ENCODE results near the gene PAFAH2.

Gene PAFAH2

DNA sequence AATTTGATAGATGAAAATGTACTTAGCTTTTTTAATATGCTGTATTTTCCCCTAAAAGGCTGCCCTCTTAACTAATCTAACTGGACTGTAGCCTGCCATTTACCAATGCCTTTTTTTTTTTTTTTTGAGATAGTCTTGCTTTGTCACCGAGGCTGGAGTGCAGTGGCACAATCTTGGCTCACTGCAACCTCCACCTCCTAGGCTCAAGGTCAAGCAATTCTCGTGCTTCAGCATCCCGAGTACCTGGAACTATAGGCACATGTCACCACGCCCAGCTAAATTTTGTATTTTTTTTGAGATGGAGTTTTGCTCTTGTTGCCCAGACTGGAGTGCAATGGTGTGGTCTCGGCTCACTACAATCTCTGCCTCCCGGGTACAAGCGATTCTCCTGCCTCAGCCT is 18.7 kb downstream of the PAFAH2 start:
- DNase-seq (ENCODE audit: low read depth): no peak
- H3K4me3 ChIP-seq (ENCODE audit: low read length): no peak overlapping the region
- TF ChIP-seq, protein P1, sequence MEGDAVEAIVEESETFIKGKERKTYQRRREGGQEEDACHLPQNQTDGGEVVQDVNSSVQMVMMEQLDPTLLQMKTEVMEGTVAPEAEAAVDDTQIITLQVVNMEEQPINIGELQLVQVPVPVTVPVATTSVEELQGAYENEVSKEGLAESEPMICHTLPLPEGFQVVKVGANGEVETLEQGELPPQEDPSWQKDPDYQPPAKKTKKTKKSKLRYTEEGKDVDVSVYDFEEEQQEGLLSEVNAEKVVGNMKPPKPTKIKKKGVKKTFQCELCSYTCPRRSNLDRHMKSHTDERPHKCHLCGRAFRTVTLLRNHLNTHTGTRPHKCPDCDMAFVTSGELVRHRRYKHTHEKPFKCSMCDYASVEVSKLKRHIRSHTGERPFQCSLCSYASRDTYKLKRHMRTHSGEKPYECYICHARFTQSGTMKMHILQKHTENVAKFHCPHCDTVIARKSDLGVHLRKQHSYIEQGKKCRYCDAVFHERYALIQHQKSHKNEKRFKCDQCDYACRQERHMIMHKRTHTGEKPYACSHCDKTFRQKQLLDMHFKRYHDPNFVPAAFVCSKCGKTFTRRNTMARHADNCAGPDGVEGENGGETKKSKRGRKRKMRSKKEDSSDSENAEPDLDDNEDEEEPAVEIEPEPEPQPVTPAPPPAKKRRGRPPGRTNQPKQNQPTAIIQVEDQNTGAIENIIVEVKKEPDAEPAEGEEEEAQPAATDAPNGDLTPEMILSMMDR (conservative IDR thresholded peaks at IDR 0.05; ENCODE audit: low read length): no peak

DNA sequence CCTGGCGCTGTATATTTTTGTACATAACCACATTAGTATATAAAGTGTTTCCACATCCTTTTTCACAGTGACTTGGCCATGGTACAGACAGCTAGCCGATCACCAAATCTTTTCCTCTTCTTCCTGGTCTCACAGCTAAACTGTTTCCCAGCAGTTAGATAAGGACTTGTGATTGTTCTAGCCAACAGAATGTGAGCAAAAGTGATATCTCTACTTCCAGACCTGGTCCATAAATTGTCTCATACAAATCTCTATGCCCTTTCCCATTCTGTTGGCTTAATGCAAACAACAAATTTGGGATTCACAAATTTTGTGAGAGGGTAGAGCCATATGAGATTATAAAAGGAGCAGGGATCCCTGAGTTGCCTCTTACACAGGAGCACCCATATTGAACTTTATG is 19.5 kb downstream of the PAFAH2 start:
- TF ChIP-seq, protein P1 (conservative IDR thresholded peaks at IDR 0.05; ENCODE audit: low read length): no peak

DNA sequence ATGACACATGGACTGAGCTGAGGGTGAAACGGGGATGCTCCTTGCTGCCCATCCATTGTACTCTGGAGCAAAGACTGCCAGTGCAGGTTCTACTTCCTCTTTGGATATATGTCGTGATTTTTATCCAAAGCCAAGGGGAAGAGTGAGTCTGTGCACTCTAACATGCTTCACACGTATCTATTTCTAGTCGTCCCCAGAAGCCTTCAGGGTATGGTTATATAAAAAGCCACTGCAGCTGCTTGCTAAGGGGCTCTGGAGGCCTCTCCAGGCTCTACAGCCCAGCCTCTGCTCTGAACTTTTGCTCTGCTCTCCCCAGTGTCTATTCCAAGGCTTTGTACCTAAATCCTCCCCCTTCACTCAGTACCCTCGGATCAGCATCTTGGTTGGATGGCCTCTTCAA is 20.1 kb downstream of the PAFAH2 start:
- H3K4me3 ChIP-seq (ENCODE audit: low read length): no peak overlapping the region
- TF ChIP-seq, protein P1 (conservative IDR thresholded peaks at IDR 0.05; ENCODE audit: low read length): no peak
- no peak for DNase-seq (ENCODE audit: low read depth)

More for the DNA sequence above, 19.5 kb downstream of the PAFAH2 start:
- H3K4me3 ChIP-seq (ENCODE audit: low read length): no peak overlapping the region
- DNase-seq (ENCODE audit: low read depth): no peak

- TF ChIP-seq, protein P1 (conservative IDR thresholded peaks at IDR 0.05; ENCODE audit: low read length): no peak
- no peak overlapping the region for H3K4me3 ChIP-seq (ENCODE audit: low read length)
- DNase-seq (ENCODE audit: low read depth): peak; percentile 47
These were observed 24.1 kb downstream of the PAFAH2 start for GRCh38 chr1:25973610-25974321.

DNA sequence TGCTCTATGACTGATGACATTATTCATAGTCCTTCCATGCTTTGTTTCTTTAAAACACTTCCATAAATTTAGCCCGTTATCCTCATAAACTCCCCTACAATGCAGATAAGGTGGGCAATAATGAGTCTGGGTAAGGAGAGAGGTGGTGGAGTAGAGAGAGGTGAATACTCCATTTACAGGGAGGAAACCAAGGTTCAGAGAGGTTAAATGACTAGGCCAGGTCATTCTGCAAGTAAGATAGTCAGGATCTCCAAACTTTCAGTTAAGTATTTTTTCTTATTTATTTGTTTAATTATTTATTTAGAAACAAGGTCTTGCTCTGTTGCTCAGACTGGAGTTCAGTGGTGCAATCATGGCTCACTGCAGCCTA is 26.1 kb downstream of the PAFAH2 start:
- TF ChIP-seq, protein P1 (conservative IDR thresholded peaks at IDR 0.05; ENCODE audit: low read length): no peak
- no peak overlapping the region for H3K4me3 ChIP-seq (ENCODE audit: low read length)
- DNase-seq (ENCODE audit: low read depth): no peak

DNA sequence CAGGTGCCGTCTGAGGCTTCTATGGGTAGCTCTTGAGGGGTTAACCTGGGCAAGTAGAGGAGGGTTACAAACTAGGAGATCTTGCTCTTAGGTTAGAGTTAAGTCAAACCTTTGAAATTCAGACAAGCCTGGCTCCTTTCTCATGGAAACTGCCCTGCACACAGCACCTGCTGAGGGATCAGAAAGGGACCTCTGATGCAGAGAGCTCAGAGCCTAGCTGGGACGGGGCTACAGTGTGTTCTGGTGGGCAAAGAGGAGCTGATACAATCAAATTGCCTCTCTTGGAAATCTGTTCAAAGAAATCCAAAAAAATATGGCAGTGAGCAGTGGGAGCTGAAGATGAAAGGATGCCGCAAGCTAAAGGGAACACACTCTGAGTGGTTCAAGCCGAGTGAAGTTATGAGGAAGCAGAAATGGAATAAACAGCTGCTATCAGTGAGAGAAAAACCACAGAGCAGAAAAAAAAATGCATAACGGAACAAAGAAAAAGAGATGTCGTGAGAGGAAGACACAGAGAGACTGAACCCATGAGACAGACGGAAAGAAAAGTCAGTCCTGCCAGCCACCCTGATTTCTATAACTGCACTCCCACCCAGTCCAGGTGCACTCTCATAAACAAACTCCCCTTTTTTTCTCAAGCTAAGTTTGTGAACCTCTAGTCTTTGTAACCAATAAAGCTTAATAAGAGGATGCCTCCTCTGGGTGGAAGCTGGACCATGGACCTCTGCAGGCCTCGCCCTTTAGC is 26.6 kb downstream of the PAFAH2 start:
- TF ChIP-seq, protein P1 (conservative IDR thresholded peaks at IDR 0.05; ENCODE audit: low read length): no peak
- H3K4me3 ChIP-seq (ENCODE audit: low read length): no peak overlapping the region
- DNase-seq (ENCODE audit: low read depth): no peak

DNA sequence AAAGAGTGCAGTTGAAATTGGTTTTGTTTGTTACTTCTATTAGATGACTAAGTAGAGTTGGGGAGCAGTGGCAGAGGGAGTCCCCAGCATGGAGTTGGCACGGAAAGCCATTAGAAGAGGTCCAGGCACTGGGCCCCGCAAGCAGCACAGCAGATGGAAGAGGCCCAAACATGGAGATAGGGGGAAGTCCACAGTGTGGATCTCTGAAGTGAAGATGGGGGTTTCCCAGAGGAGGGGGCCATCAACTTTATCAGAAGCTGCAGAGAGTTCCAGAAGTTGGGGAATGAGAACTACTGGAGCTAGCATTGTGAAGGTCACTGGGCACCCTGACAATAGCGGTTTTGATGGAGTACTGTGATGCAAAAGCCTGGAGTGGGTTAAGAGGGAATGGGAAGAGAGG is 30.6 kb downstream of the PAFAH2 start:
- DNase-seq (ENCODE audit: low read depth): no peak
- TF ChIP-seq, protein P1 (conservative IDR thresholded peaks at IDR 0.05; ENCODE audit: low read length): no peak
- H3K4me3 ChIP-seq (ENCODE audit: low read length): no peak overlapping the region
